Fibroblast of peridontal ligament (primary cell): ENCODE data around the gene EXOC2.

ENCODE experiments used
- DNase-seq: peaks from one replicate; pipeline ENCODE4 v3.0.0-alpha.2; 2010; ENCODE audit errors: extremely low read depth

The EXOC2 gene

GRCh38 chr6:494394-494793, 198.5 kb downstream of the EXOC2 start:
- no peak for DNase-seq

GRCh38 chr6:493840-494239, 199.1 kb downstream of the EXOC2 start:
- no peak for DNase-seq

GRCh38 chr6:492816-493414, 200.0 kb downstream of the EXOC2 start:
- DNase-seq: no peak

GRCh38 chr6:492178-492577, 200.8 kb downstream of the EXOC2 start:
- DNase-seq: no peak

- no peak for DNase-seq
Observed at GRCh38 chr6:491233-491632, 201.7 kb downstream of the EXOC2 start.

- no peak for DNase-seq
Observed at GRCh38 chr6:490251-491037, 202.5 kb downstream of the EXOC2 start.

- DNase-seq: no peak
Observed at GRCh38 chr6:489762-490161, 203.2 kb downstream of the EXOC2 start.

- no peak for DNase-seq
Observed at GRCh38 chr6:489001-489400, 203.9 kb downstream of the EXOC2 start.

- no peak for DNase-seq
Observed at GRCh38 chr6:487956-488355, 205.0 kb downstream of the EXOC2 start.

GRCh38 chr6:485655-486170, 207.2 kb downstream of the EXOC2 start:
- DNase-seq: no peak

GRCh38 chr6:484746-485145, 208.2 kb downstream of the EXOC2 start:
- no peak for DNase-seq

GRCh38 chr6:484086-484745, 208.7 kb downstream of the EXOC2 start:
- DNase-seq: no peak

GRCh38 chr6:475314-475713, 217.6 kb downstream of the EXOC2 start:
- no peak for DNase-seq

GRCh38 chr6:474453-475185, 218.3 kb downstream of the EXOC2 start:
- DNase-seq: no peak

GRCh38 chr6:473768-474452, 219.0 kb downstream of the EXOC2 start:
- no peak for DNase-seq

GRCh38 chr6:473356-473755, 219.6 kb downstream of the EXOC2 start:
- no peak for DNase-seq

GRCh38 chr6:470901-471448, 222.0 kb downstream of the EXOC2 start:
- no peak for DNase-seq

- DNase-seq: no peak
Observed at GRCh38 chr6:470051-470900, 222.7 kb downstream of the EXOC2 start.

GRCh38 chr6:467671-468082, 225.3 kb downstream of the EXOC2 start:
- no peak for DNase-seq

GRCh38 chr6:467111-467510, 225.8 kb downstream of the EXOC2 start:
- DNase-seq: no peak
